8988T (cell line): ENCODE results near the gene PCIF1.
"Not testable (repeated sequence)": the region's sequence is repeated elsewhere in the genome, so short reads cannot be mapped to it uniquely, and the experiment has no call there.

Experiments
- DNase-seq: peaks from one replicate; pipeline ENCODE4 v3.0.0; 2011

Gene PCIF1

DNA sequence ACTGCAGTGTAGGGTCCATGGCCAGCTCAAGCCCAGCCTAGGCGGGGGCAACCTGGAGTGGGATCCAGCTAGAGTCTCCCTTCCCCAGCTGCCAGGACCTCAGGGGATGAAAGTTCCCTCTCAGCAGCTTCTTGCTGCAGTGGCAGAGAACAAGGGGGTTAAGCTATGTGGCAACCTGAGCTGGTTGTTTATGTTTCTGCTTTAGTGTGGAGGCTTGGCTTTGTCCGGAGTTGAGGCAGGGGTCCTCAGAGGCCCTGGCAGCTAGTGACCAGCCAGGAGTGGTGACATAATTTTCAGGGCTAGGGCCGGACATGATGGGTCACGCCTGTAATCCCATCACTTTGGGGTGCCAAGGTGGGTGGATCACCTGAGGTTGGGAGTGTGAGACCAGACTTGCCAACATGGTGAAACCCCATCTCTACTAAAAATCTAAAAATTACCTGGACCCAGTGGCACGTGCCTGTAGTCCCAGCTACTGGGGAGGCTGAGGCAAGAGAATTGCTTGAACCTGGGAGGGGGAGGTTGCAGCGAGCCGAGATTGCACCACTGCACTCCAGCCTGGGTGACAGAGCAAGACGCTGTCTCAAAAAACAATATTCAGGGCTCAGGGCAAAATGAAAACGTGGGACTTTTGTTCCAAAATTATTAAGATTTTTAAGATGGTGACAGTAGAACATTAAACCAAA lies 8.5 kb upstream of the PCIF1 start:
- no peak for DNase-seq

- DNase-seq, result no peak
Measured at GRCh38 chr20:45926731-45927070, 7.8 kb upstream of the PCIF1 start.

- no peak for DNase-seq
Measured at GRCh38 chr20:45927071-45927878, 7.2 kb upstream of the PCIF1 start.

DNA sequence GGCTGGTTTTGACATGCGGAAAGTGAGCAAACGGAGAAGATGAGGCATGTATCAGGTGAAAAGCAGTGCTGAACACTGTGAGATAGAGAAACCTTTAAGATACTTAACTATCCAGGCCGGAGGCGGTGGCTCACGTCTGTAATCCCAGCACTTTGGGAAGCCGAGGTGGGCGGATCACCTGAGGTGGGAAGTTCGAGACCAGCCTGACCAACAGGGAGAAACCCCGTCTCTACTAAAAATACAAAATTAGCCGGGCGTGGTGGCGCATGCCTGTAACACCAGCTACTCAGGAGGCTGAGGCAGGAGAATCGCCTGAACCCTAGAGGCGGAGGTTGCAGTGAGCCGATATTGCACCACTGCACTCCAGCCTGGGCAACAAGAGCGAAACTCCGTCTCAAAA lies 2.8 kb upstream of the PCIF1 start:
- not testable (repeated sequence) for DNase-seq

GRCh38 chr20:45933266-45934045 lies 1.0 kb upstream of the PCIF1 start:
- DNase-seq, result peak; percentile 85

DNA sequence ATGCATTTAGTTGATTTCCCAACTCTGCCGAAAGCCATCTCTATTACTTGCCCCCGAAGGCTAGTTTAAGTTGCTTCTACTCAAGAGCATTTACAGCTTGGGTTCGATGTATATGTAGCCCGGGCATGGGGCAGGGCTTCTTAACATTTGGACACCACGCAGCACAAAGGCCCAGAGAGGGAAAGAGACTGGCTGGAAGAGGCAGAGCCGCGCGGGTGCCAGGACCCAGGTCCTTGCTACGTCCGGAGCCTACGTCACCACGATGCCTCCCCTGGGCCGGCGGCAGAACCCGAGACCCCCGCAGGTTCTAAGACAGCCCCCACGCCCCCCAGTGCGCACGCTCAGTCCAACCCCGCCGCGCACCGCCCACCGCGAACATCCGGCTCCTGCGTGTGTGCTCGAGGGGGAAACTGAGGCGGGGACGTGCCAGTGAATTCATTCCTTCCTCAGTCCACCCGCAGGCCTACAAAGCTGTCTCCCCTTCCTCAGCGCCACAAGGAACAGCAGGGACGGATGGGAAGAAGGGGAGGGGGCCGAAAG lies 367 bp upstream of the PCIF1 start:
- no peak for DNase-seq

DNA sequence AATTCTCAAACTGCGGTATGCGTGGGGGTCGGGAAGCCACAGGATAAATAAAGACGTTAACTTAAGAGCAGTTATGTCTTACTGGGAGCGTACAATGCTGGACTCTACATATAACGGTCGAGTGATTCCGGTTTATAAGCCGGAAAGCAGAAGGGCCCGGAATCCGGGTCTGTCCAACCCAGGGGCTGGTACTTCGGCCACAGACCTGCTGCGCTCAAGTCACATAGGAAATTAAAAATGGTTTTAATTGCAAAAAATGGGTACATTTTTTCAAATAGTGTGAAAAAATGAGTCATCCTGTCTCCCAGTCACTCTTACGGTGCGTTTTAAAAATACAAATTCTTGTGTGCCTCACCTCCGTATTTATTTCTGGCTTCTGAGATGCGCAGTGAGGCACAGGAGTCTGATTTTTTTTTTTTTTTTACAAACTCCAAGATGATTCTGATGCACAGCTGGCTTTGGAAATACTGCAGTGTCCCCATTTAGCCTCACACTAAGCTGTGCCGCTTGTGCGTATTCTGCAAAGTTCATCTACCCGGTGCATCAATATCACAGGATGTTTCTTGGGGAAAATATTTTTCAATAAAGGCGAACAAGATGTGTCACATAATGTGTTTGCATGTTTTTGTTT lies 1.0 kb downstream of the PCIF1 start:
- DNase-seq, result no peak

- DNase-seq, result no peak
Measured at GRCh38 chr20:45937765-45938164, 3.3 kb downstream of the PCIF1 start.

DNA sequence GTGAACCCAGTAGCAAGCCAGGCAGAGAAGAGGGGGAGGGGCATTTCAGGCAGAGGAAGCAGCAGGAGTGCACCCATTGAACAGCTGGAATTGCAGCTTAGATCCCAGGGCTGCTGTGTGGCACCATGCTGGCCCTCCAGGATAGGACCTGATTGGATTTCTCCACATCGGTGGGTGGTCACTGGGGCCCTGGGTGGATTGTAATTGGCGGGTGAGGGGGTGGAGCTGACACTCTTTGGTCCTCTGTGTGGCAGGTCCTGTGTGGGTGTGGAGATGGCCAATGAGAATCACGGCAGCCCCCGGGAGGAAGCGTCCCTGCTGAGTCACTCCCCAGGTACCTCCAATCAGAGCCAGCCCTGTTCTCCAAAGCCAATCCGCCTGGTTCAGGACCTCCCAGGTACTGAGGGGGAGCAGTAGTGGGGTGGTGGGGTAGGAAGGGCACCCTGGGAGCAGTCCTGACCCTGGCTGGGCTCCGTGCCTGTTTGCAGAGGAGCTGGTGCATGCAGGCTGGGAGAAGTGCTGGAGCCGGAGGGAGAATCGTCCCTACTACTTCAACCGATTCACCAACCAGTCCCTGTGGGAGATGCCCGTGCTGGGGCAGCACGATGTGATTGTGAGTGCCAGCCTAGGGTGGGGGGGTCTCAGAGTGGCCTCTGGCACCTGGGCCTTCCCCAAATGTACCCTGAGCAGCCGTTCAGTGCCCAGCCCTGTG lies 4.4 kb downstream of the PCIF1 start:
- DNase-seq, result no peak

DNA sequence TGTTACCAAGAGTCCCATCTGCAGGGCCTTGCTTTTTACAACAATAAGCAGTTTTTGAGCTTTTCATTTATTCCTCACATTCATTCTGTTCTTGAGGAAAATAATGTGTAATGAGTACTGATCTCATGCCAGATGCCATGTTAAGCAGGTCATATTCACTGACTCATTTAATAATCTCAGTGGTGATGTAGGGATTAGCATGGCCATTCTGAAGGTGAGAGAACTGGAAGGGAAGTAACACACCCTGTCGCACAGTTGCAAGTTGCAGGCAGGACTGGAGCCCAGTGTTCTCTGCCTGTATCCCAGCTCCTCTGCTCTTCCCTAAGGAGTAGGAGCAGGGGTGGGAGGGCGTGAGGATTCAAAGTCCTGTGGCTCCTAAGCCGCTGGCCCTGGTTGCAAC lies 5.6 kb downstream of the PCIF1 start:
- no peak for DNase-seq

DNA sequence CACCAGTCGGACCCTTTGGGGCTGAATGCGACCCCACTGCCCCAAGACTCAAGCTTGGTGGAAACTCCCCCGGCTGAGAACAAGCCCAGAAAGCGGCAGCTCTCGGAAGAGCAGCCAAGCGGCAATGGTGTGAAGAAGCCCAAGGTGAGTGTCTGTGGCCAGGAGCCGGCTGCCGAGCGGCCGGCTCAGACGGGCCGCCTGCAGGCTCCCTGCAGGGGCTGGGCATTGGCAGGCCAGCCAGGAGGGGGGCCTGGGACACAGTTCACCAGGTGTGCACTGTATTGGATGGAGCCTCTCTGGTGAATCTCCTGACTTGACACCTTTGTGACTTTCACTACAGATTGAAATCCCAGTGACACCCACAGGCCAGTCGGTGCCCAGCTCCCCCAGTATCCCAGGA lies 6.0 kb downstream of the PCIF1 start:
- DNase-seq, result no peak

- DNase-seq, result no peak
Measured at GRCh38 chr20:45943613-45944012, 9.1 kb downstream of the PCIF1 start.

DNA sequence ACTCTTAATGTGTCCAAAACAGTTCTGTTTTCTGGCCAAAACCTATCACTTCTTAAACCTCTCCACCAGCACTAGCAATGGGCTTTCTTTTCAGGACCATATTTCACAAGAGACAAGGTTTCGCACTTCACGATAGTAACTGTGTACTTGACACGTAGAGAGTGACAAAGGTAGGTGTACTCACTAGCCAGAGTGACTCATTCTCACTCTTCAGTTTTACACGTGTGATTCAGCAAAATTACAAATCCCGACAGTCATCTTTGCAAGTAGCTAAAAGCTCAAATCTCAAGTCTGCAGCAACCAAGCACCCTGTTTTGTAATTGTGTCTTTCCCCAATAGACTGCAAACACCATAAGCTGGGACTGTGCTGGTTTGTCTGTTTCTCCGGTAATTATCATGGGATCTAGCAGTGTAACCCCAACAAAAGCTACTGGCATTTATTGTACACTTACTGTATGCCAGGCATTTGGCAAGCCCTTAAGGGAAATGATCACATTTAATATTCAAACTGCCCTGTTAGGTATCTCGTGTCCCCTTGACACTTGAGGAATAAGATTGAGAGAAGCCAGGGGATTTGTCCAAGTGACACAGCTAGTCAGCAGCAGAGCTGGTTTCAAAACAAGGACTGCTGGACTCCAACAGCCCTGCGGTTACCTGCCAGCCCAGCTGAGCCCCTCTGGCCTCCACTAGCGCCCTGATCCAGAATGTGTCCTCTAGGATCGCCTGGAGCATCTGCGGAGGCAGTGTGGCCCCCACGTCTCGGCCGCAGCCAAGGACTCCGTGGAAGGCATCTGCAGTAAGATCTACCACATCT lies 9.9 kb downstream of the PCIF1 start:
- no peak for DNase-seq

GRCh38 chr20:45944965-45945677 lies 10.6 kb downstream of the PCIF1 start:
- no peak for DNase-seq

DNA sequence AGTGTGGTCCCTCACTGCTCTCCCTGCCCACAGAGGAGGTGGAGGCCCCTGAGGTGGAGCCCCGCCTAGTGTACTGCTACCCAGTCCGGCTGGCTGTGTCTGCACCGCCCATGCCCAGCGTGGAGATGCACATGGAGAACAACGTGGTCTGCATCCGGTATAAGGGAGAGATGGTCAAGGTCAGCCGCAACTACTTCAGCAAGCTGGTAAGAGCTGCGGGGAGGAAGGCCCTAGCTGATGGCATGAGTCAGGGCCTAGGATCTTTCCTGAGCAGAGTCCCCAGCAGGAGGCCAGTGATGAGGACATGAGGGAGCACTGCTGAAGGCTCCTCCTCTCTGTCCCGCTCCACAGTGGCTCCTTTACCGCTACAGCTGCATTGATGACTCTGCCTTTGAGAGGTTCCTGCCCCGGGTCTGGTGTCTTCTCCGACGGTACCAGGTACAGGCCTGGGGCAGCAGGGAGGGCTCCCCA lies 11.2 kb downstream of the PCIF1 start:
- no peak for DNase-seq

DNA sequence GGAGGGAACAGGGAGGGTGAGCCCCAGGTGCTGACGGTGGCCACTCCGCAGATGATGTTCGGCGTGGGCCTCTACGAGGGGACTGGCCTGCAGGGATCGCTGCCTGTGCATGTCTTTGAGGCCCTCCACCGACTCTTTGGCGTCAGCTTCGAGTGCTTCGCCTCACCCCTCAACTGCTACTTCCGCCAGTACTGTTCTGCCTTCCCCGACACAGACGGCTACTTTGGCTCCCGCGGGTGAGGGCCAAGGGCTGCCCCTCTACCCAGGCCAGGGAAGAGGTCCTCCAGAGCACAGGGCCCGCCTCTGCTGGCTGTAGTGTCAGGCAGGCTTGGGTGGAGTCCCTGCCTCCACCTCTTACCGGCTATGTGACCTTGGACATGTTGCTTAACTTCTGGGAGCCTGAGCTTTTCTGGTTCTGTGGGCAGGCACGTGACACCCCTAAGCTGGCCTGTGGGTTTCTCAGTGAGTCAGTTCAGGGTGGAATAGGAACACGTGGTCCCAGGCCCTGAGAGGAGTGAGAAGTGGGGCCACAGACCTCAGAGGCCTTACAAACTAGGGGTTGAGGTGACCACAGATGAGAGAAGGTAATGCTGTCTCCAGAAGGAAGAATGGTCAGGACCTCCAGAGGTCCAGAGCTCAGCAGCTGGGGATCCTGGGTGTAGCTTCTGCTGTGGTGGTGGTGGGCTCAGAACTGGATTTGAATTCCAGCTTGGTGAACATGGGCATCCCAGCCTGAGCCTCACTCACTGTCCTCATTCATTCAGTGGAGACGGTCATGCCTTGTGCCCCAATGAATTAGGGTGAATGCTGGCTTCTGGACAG lies 11.9 kb downstream of the PCIF1 start:
- no peak for DNase-seq

- no peak for DNase-seq
Measured at GRCh38 chr20:45947110-45947866, 12.8 kb downstream of the PCIF1 start.

- no peak for DNase-seq
Measured at GRCh38 chr20:45948261-45948733, 13.8 kb downstream of the PCIF1 start.
